ENCODE data around the gene EDEM1.

DNA sequence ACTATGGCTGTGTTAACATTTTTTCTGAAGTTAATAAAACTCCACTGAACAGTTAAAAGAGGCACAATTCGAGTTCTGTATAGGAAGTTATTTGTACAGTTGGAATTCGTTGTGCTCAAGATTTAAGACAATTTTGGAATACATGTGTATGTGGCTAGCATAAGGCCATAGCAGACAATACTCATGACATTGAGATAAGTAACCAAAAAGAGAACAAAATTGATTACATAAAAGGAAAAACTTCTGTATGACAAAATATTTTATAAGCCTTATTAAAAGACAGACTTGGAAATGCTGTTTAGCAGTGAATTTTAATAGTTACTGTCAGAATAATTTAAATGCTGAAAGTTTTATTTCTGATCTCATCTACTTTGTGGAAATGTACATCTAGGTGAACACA is 17.7 kb upstream of the EDEM1 start:
- TF ChIP-seq NR2C2 (IDR thresholded peaks at IDR 0.05; ENCODE audit: borderline replicate concordance, control insufficient read depth, insufficient read length, low read depth) (no peak), SRF (IDR thresholded peaks at IDR 0.05; ENCODE audit: low read depth in 2 of 2, low read length in 2 of 2) (no peak), CUX1 (IDR thresholded peaks at IDR 0.05; ENCODE audit: insufficient replicate concordance, low read depth, low read length) (no peak), POLR2A (IDR thresholded peaks at IDR 0.05; ENCODE audit: low read depth, low read length) (no peak), TCF12 (IDR thresholded peaks at IDR 0.05; ENCODE audit: low read depth, low read length) (no peak), EP300 (IDR thresholded peaks at IDR 0.05; ENCODE audit: borderline replicate concordance in 1 of 2, control insufficient read depth in 1 of 2, low read depth in 2 of 2, low read length in 2 of 2) (no peak)

Data from GM12878 (cell line).